ENCODE results near the gene SFI1.
"Not testable (repeated sequence)": the region's sequence is repeated elsewhere in the genome, so short reads cannot be mapped to it uniquely, and the experiment has no call there.

SFI1 gene

DNA sequence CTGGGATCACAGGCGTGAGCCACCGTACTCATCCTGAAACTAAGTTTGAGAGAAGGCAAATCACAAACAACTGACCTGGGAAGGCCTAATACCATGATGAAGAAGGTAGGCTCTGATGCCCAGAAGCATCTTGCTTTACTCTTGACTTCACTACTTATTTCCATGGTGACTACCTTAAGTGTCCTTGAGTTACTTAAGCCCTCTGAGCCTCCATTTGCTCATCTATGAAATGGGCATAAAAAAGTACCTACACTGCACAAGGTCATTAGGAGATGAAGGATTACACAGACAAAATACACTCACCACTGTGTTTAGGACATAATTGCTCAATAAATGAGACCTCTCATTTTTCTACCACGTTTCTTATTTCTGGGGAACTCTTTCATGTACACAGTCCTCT is 34.6 kb upstream of the SFI1 start:
- DNase-seq (ENCODE audit: extremely low read depth, low read depth), result no peak
- TF ChIP-seq, protein P1, sequence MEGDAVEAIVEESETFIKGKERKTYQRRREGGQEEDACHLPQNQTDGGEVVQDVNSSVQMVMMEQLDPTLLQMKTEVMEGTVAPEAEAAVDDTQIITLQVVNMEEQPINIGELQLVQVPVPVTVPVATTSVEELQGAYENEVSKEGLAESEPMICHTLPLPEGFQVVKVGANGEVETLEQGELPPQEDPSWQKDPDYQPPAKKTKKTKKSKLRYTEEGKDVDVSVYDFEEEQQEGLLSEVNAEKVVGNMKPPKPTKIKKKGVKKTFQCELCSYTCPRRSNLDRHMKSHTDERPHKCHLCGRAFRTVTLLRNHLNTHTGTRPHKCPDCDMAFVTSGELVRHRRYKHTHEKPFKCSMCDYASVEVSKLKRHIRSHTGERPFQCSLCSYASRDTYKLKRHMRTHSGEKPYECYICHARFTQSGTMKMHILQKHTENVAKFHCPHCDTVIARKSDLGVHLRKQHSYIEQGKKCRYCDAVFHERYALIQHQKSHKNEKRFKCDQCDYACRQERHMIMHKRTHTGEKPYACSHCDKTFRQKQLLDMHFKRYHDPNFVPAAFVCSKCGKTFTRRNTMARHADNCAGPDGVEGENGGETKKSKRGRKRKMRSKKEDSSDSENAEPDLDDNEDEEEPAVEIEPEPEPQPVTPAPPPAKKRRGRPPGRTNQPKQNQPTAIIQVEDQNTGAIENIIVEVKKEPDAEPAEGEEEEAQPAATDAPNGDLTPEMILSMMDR (IDR thresholded peaks at IDR 0.05; ENCODE audit: low read depth, low read length), result no peak

DNA sequence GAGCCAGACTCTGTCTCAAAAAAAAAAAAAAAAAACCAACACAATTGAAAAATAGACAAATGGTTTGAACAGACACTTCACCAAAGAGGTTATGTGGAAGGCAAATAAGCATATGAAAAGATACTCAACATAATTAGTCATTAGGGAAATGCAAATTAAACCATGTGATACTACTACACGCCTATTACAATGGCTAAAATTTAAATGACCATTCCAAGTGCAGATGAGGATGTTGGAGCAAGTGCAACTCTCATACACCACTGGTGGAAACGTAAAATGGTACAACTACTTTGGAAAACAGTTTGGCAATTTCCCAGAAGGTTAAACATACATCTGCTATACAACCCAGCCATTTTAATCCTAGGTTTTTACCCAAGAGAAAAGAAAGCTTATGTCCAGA is 31.0 kb upstream of the SFI1 start:
- no peak for DNase-seq (ENCODE audit: extremely low read depth, low read depth)
- TF ChIP-seq, protein P1 (IDR thresholded peaks at IDR 0.05; ENCODE audit: low read depth, low read length), result no peak

DNA sequence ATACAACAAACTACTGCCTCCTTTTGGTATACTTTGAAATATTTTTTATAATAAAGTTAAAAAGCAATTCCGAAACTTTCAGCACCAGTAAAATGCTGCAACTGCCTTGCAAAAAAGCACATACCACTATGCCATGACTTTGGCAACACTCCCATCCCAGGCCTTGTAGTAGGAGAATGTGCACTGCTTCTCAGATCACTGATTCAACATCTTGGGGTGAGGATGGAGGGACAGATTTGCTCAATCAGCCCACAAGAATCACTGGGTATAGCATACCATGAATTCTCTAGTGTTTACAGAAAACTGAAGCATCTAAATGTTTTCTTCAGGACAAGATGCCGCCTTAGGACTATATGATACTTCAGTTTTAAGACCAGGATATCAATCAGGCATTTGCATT is 21.6 kb upstream of the SFI1 start:
- peak; percentile 65 for DNase-seq (ENCODE audit: extremely low read depth, low read depth)
- TF ChIP-seq, protein P1 (IDR thresholded peaks at IDR 0.05; ENCODE audit: low read depth, low read length), result no peak

DNA sequence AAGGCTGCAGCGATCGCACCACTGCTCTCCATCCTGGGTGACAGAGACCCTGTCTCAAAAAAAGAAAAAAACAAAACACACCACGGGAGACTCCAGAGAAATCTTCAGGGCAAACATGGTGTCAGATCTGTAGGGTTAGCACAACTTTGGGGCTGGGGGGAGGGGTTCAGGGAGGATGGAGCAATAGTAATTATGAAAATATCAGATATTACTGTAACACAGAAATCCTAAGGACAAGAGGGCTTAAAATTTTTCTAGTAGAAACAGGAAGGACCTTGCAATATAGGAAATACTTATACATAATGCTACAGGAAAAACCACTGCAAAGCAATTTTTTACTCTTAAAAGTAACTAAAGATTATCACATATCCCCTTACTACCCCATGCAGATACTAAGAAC is 20.5 kb upstream of the SFI1 start:
- no peak for DNase-seq (ENCODE audit: extremely low read depth, low read depth)
- TF ChIP-seq, protein P1 (IDR thresholded peaks at IDR 0.05; ENCODE audit: low read depth, low read length), result no peak

DNA sequence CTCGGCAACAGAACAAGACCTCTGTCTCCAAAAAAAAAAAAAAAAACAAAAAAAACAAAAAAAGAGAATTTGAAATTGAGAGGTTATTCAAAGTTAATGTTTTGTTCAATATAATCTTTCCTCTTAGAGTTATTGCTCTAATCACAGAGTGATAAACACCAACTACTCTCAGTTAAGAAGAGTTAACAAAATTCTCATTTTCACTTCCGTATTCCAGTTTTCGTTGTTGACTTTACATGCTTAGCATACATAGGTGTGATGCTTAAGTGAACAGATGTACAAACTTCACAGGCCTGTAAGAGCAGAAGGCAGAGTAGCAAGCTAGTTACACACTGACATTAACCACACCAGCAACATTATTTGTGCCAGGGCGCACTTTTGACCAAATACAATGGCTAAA is 19.0 kb upstream of the SFI1 start:
- TF ChIP-seq, protein P1 (IDR thresholded peaks at IDR 0.05; ENCODE audit: low read depth, low read length), result no peak
- no peak for DNase-seq (ENCODE audit: extremely low read depth, low read depth)

DNA sequence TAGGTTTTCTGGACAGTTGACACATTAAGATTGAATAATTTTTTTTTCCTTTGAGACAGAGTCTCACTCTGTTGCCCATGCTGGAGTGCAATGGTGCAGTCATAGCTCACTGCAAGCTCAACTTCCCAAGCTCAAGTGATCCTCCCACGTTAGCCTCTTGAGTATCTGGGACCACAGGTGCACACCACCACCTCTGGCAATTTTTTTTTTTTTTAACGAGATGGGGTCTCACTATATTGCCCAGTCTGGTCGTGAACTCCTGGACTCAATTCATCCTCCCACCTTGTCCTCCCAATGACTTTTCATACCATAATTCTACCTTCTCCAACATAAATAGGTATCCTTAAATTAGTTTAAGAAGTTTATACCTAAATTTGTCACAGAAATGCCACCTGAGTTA is 15.2 kb upstream of the SFI1 start:
- no peak for DNase-seq (ENCODE audit: extremely low read depth, low read depth)
- TF ChIP-seq, protein P1 (IDR thresholded peaks at IDR 0.05; ENCODE audit: low read depth, low read length), result no peak

DNA sequence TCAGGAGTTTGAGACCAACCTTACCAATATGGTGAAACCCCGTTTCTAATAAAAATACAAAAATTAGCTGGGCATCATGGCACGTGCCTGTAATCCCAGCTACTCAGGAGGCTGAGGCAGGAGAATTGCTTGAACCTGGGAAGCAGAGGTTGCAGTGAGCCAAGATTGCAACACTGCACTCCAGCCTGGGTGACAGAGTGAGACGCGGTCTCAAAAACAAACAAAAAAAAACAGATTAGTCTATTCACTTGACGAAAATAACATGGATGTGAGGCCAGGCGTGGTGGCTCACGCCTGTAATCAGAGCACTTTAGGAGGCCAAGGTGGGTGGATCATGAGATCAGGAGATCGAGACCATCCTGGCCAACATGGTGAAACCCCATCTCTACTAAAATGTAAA is 13.9 kb upstream of the SFI1 start:
- not testable (repeated sequence) for DNase-seq (ENCODE audit: extremely low read depth, low read depth)

DNA sequence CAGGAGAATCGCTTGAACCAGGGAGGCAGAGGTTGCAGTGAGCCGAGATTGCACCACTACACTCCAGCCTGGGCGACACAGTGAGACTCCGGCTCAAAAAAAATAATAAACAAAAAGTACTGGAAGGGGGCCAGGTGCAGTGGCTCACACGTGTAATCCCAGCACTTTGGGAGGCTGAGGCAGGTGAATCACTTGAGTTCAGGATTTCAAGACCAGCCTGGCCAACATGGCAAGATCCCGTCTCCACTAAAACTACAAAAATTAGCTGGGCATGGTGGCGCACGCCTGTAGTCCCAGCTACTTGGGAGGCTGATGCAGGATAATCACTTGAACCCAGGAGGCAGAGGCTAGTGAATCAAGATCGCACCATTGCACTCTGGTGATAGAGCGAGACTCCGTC is 10.0 kb upstream of the SFI1 start:
- not testable (repeated sequence) for DNase-seq (ENCODE audit: extremely low read depth, low read depth)

DNA sequence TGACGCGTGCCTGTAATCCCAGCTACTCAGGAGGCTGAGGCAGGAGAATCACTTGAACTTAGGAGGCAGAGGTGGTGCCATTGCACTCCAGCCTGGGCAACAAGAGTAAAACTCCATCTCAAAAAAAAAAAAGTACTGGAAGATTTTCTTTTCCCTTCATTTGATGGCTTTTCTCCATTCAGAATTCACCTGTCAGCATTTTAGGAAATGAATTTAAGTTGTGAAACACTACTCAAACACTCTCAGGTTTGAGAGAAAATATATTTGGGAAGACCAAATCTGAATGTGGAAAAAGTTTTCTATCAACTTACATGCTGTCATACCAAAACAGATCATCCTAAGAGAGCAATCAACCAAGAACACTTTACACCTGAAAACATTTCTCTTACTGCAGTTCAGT is 9.4 kb upstream of the SFI1 start:
- DNase-seq (ENCODE audit: extremely low read depth, low read depth), result no peak

More for the DNA sequence above, 9.4 kb upstream of the SFI1 start:
- TF ChIP-seq, protein P1 (IDR thresholded peaks at IDR 0.05; ENCODE audit: low read depth, low read length), result no peak
